GM10248 (cell line): ENCODE results near the gene RHBDF2.
A peak's percentile ranks its signal among the peaks of the same experiment; 100 is the strongest.

ENCODE experiments used
- CTCF ChIA-PET: fragments of 300-600 bp; sonication (Branson Sonifier 250); formaldehyde crosslinking; extraction: SDS; loops from one replicate; lab custom pipeline; 2021; ENCODE audit warnings: antibody characterized with exemption; lab: Yijun Ruan, JAX
- POLR2A ChIA-PET: fragments of 350-650 bp; sonication (Branson Sonifier 250); formaldehyde crosslinking; extraction: SDS; loops from one replicate; lab custom pipeline; 2020; ENCODE audit warnings: antibody characterized with exemption; lab: Yijun Ruan, JAX
- DNase-seq: peaks from one replicate; pipeline ENCODE4 v3.0.0; 2012; ENCODE audit errors: extremely low spot score
- CTCF ChIP-seq: IDR thresholded peaks from 2 replicates; pipeline ENCODE4 v1.5.1; 2012; ENCODE audit warnings: mild to moderate bottlenecking, low read depth; ENCODE audit errors: extremely low read depth, missing control alignments, control extremely low read depth

Gene RHBDF2

GRCh38 chr17:76501018-76501826 is at the start of gene RHBDF2:
TSS of gene RHBDF2 (minus strand) at chr17:76501423. CDS start at chr17:76481524, 19,899 bp downstream.
- no peak for TF ChIP-seq CTCF
- ChIA-PET CTCF (interaction anchor here (1.1 to 22.6 kb wide), 7 partner anchors 9 to 56 kb away, joined by 3 to 496 read pairs (median 5); partner anchors contain the start of genes AANAT and UBE2O), POLR2A (interaction anchor here (0.5 kb wide), 1 partner anchor 16 kb away, joined by 7 read pairs; no protein-coding TSS in a partner anchor)
- DNase-seq, result peak; percentile 97

- POLR2A ChIA-PET, result no interaction called here
- no peak for TF ChIP-seq CTCF
- no peak for DNase-seq
- CTCF ChIA-PET, result interaction anchor here (1.4 to 1.6 kb wide), 2 partner anchors 21 to 26 kb away, joined by 4 to 5 read pairs; no protein-coding TSS in a partner anchor
Measured at GRCh38 chr17:76549539-76549938, 48.3 kb upstream of the RHBDF2 start.

GRCh38 chr17:76549215-76549518 is 47.9 kb upstream of the RHBDF2 start:
- DNase-seq, result no peak
- TF ChIP-seq CTCF, result no peak
- ChIA-PET CTCF (interaction anchor here (0.9 to 1.6 kb wide), 3 partner anchors 8 to 26 kb away, joined by 3 to 5 read pairs (median 4); no protein-coding TSS in a partner anchor), POLR2A (no interaction called here)

- TF ChIP-seq CTCF, result no peak
- ChIA-PET CTCF (interaction anchor here (0.9 to 1.6 kb wide), 4 partner anchors 9 to 38 kb away, joined by 3 to 5 read pairs (median 4); no protein-coding TSS in a partner anchor), POLR2A (no interaction called here)
- DNase-seq, result no peak
Measured at GRCh38 chr17:76548378-76549214, 47.4 kb upstream of the RHBDF2 start.

DNA sequence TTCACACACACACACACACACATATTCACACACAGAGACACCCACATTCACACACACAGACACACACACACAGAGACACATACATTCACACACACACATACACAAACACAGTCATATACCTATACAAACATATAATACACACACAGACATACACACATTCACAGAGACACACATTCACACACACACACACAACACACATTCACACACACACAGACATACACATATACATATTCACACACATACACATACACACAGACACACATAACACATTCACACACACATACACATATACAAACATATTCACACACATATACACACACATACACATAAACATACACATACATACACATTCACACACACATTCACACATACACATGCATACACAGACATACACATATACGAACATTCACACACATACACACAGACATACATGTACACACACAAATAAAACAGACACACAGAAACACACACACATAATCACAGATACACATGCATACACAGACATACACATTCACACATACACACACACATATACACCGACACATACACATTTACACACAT is 46.5 kb upstream of the RHBDF2 start:
- ChIA-PET POLR2A (no interaction called here), CTCF (interaction anchor here (1.0 to 4.8 kb wide), 11 partner anchors 10 to 89 kb away, joined by 3 to 53 read pairs (median 4); no protein-coding TSS in a partner anchor)
- no peak for DNase-seq
- no peak for TF ChIP-seq CTCF
